CD4-positive, alpha-beta T cell treated with Interferon alpha-2 for 1 hour (primary cell): Measurements from ENCODE around the gene TRPV2.
"Not testable (repeated sequence)": the region's sequence is repeated elsewhere in the genome, so short reads cannot be mapped to it uniquely, and the experiment has no call there.

ENCODE experiments used
- DNase-seq, 2 donors: peaks; one replicate each; pipeline ENCODE4 v3.0.0-alpha.2; 2020 to 2022

TRPV2 gene, protein sequence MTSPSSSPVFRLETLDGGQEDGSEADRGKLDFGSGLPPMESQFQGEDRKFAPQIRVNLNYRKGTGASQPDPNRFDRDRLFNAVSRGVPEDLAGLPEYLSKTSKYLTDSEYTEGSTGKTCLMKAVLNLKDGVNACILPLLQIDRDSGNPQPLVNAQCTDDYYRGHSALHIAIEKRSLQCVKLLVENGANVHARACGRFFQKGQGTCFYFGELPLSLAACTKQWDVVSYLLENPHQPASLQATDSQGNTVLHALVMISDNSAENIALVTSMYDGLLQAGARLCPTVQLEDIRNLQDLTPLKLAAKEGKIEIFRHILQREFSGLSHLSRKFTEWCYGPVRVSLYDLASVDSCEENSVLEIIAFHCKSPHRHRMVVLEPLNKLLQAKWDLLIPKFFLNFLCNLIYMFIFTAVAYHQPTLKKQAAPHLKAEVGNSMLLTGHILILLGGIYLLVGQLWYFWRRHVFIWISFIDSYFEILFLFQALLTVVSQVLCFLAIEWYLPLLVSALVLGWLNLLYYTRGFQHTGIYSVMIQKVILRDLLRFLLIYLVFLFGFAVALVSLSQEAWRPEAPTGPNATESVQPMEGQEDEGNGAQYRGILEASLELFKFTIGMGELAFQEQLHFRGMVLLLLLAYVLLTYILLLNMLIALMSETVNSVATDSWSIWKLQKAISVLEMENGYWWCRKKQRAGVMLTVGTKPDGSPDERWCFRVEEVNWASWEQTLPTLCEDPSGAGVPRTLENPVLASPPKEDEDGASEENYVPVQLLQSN

DNA sequence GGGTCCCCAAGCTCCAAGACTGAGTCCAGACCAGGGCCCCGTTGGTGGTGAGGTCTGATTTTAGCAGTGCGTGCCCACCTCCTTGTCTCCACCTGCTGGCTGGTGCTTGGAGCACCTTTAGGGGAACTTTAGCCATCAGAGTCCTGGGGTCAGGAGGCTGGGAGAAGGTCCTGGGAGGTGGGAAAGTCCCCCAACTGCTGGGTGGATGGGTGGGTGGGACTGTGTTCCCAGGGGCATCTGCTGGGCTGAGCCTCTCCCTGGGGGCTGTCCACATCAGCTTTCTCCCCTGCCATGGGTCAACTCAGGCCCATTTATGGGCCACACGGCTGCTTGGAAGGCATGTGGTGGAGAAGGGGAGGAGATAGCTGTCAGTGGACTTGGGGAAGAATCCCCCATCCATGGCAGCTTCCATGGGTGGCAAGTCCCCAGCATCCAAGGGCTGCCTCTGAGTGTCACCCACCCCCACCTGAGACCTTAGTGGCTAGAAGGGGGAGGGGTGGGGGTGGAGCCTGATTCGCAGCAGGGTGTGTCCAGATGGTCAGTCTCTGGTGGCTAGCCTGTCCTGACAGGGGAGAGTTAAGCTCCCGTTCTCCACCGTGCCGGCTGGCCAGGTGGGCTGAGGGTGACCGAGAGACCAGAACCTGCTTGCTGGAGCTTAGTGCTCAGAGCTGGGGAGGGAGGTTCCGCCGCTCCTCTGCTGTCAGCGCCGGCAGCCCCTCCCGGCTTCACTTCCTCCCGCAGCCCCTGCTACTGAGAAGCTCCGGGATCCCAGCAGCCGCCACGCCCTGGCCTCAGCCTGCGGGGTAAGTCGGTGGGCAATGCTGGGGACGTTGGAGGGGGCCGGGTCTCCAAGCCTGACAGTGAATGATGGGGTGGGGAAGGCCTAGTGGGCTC lies at the start of gene TRPV2:
TRPV2 (plus strand) TSS at position 541 of the 894 bp plus-strand sequence. CDS start 2,098 bp downstream, outside the sequence.
- DNase-seq: peak; percentile 51 to 65

DNA sequence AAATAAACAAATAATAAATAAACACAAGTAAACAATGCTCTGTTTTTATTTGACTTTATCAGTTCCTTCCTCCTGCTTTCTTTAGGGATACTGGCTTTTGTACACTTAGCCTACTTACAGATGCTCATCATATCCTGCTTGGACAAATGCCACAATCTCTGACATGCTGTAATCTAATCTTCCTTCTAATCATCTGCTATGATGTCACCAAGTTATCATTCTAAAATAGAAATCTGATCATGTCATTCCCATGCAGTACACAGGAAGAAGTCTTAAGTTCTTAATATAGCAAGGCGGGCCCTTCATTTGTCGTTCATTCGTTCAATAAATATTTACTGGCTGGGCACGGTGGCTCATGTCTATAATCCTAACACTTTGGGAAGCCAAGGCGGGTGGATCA lies 43.6 kb upstream of the TRPV2 start:
- DNase-seq: no peak

DNA sequence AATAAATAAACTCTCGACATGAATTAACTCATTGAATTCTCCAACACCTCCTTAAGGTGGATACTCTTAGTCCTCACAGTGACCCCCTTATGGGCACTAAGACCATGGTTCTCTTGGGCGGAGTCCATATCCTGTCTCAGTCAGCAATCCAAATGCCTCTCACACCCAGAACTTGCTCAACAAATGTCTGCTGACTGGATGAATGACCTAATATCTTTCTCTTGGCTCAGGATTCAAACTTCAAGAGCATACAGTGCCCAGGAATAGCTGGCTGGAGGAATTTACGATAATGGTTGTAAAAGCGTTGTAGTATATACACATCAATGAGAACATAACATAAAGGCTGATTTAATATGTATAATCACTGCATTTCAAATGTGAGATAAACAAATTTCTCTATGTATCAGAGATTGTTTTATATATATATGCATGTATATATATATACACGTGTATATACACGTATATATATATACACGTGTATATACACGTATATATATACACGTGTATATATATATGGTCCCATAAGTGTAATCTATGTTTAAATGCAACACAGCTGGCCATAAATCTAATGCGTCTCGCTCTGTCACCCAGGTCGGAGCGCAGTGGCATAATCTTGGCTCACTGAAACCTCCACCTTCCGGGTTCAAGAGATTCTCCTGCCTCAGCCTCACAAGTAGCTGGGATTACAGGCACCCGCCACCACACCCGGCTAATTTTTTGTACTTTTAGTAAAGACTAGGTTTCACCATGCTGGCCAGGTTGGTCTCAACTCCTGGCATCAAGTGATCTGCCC lies 41.0 kb upstream of the TRPV2 start:
- DNase-seq: no peak

DNA sequence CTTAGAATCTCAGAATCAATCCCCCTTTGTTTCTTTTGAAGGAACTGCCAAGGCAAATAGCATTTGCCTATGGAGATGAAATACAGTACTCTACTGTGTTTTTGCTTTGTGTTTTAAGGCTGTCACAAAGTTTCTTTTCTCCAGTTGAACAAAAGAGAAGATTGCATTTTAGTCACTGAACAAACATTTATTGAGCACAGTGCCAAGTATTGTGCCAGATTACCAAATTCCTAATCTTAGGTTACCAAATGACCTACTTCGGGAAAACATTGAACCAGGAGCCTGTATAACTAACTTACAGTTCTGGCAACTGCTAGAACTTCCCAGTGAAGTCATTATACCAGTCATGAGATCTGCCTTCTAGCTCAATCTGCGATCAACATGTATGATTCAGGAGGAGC lies 37.4 kb upstream of the TRPV2 start:
- no peak for DNase-seq

DNA sequence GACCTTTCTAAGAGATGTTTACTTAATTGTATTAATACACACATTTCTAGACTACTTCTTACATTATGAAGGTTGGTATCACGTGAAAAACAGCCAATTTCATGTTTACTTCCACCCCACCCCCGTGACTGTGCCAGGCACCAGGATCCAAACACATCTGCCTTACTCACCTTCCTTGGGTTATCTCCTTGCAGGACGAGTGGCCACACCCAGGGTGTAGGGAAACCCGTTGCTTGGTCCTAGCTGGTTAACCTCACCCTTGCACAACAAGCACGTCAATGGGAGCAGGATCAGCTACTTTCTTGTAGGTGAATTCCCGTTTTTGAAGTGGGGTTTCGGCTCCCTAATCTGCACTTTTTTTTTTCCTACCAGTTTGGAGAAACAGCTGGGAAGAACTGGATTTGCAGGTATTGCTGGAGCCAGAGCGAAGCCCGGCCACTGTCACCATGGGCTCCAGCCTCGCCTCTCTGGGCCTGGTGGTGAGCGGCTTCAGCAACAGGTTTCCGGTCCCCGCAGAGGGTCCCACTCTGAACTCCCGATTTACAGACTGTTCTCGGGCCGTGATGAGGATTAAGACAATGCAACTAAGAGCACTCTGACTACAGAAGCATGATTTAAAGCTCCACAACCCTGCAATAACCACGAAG lies 36.6 kb upstream of the TRPV2 start:
- no peak for DNase-seq

DNA sequence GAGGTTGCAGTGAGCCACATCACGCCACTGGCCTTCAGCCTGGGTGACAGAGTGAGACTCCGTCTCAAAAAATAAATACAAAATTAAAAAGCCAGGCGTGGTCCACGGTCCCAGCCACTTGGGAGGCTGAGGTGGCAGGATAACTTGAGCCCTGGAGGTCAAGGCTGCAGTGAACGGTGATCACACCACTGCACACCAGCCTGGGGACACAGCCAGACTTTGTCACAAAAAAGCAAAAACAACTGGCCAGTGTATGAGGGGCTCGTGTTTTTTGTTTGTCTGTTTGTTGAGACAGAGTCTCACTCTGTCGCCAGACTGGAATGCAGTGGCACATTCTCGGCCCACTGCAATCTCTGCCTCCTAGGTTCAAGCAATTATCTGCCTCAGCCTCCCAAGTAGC lies 35.7 kb upstream of the TRPV2 start:
- DNase-seq: no peak

DNA sequence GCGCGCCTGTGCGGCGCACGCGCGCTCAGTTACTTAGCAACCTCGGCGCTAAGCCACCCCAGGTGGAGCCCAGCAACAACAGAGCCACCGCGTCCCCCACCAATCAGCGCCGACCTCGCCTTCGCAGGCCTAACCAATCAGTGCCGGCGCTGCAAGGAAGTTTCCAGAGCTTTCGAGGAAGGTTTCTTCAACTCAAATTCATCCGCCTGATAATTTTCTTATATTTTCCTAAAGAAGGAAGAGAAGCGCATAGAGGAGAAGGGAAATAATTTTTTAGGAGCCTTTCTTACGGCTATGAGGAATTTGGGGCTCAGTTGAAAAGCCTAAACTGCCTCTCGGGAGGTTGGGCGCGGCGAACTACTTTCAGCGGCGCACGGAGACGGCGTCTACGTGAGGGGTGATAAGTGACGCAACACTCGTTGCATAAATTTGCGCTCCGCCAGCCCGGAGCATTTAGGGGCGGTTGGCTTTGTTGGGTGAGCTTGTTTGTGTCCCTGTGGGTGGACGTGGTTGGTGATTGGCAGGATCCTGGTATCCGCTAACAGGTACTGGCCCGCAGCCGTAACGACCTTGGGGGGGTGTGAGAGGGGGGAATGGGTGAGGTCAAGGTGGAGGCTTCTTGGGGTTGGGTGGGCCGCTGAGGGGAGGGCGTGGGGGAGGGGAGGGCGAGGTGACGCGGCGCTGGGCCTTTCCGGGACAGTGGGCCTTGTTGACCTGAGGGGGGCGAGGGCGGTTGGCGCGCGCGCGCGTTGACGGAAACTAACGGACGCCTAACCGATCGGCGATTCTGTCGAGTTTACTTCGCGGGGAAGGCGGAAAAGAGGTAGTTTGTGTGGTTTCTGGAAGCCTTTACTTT lies 34.5 kb upstream of the TRPV2 start, which contains the start of gene UBB:
UBB (plus strand) TSS at position 452 of the 856 bp plus-strand sequence. CDS start 817 bp downstream, outside the sequence.
- peak; percentile 98 for DNase-seq

DNA sequence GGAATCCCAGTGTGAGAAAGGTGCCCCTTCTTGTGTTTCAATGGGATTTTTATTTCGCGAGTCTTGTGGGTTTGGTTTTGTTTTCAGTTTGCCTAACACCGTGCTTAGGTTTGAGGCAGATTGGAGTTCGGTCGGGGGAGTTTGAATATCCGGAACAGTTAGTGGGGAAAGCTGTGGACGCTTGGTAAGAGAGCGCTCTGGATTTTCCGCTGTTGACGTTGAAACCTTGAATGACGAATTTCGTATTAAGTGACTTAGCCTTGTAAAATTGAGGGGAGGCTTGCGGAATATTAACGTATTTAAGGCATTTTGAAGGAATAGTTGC lies 33.9 kb upstream of the TRPV2 start:
- no peak for DNase-seq

DNA sequence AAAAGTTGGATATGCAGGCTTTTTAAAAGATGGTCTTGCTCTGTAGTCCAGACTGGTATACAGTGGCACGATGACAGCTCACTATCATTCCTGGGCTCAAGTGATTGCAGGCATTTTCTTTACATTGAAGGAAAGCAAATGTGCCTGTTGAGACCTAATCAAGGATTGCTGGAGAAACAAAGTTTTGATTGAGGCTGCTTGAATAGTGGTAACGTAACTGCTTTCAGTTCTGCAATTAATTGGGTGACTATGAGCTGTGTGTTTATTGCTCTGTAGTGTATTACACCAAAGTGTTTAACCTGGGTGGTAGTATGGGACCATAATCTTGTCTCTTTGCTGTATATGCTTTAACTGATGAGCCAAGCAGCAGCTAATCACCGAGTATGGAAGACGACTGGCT lies 32.2 kb upstream of the TRPV2 start:
- DNase-seq: peak in 1 of 2 donors; percentile 18

DNA sequence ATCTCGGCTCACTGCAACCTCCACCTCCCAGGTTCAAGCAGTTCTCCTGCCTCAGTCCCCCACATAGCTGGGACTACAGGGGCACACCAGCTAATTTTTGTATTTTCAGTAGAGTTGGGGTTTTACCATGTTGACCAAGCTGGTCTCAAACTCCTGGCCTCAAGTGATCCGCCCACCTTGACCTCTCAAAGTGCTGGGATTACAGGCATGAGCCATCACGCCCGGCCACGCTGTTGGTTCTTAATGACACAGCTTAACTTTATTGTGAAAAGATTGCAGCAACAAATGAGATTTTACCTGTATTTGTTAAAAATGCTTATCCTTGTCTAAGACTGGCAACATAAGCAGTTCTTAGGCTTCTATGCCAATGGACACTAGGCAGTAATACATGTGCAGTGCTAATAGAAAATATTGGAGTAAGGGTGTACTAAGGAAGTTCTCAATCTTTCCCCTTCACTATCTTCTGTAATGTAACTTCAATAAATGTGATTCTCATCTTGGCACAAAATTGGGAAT lies 31.5 kb upstream of the TRPV2 start:
- DNase-seq: no peak

DNA sequence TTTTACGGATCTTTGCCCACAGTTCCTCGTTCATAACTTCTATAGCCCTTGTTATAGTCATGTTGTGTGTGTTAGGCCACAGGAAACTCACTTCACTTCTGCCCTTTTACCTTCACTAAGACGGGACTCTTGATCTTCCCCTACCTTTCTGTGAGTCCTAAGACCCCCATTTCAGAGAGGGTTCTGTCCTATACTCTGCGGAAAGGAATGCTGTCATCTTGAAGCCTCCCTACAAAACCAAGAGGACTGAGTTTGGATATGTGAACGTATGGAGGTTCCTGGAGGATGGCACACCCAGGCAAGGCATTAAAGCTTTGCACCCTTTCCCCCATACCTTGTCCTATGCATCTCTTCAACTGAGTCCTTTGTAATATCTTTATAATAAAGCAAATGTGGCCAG lies 30.8 kb upstream of the TRPV2 start:
- no peak for DNase-seq

DNA sequence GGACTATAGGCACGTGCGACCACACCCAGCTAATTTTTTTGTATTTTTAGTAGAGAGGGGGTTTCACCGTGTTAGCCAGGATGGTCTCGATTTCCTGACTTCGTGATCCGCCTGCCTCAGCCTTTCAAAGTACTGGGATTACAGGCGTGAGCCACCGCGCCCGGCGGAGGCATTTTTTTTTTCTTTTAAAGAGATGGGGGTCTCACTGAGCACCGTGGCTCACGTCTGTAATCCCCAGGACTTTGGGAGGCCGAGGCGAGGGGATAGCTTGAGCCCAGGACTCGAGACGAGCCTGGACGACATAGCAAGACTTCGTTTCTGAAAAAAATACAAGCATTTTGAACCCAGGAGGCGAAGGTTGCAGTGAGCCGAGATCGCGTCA lies 29.3 kb upstream of the TRPV2 start:
- not testable (repeated sequence) for DNase-seq

DNA sequence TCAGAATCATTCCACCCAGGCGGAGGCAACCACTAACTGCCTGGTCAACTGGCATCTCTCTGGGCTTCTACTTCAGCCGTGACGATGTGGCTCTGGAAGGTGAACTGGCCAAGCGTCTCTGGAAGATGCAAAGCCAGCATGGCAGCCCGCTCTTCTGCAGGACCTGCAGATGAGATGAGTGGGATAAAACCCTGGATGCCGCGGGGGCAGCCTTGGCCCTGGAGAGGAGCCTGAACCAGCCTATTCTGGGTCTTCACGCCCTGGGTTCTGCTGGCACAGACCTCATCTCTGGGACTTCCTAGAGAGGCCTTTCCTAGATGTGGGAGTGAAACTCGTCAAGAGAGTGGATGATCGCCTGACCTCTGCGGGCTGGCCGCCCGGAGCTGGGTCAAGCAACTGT lies 23.9 kb upstream of the TRPV2 start:
- DNase-seq: no peak

DNA sequence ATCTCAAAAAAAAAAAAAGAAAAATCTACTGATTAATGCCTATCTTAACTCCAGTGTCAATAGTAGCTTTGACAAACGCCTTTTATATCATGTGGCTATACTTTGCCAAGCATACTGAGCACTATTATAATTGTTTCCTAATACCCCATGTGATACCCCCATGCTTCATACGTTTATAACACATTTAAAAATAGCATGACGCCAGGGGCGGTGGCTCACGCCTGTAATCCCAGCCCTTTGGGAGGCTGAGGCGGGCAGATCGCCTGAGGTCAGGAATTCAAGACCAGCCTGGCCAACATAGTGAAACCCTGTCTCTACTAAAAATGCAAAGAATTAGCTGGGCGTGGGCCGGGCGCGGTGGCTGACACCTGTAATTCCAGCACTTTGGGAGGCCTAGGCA lies 22.9 kb upstream of the TRPV2 start:
- not testable (repeated sequence) for DNase-seq

DNA sequence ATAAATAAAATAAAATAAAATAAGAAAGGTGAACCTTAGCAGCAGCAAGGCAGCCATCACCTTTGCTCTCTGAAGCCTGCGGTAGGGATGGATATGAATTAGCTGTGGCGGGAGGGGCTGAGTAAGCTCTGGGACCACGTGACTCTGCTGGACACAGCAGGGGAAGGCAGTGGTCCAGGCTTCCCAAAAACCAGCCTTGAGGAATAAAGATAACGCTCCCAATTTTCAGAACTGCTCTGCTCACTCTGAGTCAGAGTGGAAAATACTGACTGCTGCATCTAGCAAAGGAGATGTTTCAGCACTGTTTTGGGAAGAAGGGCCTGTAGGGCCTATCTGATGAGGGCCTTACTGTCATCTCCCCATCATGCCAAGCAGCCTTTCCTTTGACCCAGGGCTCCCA lies 19.5 kb upstream of the TRPV2 start:
- not testable (repeated sequence) for DNase-seq

DNA sequence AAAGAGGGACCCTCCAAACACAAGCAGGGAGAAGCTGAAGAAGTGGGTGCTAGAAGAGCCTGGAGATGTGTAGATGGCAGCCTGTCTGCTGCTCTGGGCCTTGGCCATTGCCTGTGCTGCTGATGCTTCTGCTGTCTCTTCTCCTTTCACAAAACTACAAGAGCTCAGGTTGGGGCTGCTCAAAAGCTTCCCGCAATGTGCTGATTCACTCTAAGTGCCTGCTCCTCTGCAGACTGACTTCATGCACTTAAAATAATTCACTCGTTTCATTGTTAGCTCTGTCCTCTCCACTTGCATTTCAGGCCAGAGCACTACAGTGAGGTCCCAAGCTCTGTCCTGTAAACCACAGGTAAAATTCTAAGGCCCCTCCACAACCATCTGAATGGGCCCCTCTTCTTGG lies 18.7 kb upstream of the TRPV2 start:
- DNase-seq: not testable (repeated sequence)

DNA sequence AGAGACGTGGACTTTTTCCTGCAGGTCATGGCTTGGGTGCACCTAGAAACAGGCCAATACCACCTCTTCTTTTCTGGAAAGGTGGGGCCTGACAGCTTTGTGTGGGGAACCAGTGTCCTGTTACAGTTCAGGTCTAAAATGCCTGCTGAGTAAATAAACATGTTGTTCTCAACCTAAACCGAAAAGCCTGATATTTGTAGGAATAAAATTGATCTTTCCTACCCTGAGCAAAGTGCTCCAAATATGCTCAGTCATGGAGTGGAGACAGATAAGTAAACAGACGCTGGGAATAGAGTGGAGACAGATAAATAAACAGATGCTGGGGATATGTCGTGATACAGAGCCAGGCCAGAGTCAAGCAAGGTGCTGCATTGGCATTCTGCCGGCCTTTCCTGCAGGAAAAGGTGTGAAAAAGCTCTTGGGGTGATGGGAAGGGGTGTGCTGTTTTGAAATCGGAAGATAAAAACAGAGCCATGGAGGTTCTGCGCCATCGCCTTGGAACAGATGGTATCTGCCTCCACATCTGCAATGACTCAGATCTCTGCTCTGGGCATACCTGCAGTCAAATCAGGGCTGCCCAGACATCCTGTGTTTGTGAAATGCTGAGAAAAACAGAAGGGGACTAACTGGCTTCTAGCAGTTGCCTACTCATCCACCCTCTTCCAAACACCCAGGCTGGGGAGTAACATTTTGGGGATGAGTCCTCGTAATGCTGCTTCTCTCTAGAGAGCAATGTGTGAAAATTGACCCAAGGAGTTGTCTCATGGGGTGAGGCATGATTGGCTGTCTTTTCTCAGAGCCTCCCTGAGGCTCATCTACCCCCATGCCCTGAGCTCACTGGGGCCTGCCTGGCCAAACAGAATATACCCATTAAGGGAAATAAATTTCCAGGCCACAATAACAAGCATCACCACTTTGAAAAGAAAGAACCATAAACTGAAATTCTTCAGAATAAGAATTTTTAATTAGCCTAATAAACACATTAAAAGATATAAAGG lies 16.8 kb upstream of the TRPV2 start:
- no peak for DNase-seq

DNA sequence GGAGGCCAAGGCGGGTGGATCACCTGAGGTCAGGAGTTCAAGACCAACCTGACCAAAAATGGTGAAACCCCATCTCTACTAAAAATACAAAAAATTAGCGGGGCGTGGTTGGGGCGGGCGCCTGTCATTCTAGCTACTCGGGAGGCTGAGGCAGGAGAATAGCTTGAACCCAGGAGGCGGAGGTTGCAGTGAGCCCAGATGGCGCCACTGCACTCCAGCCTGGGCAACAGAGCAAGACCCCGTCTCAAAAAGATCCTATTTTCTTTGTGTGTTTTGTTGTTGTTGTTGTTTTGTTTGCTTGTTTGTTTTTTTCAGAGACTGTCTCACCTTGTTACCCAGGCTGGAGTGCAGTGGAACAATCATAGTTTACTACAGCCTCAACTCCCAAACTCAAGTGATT lies 11.5 kb upstream of the TRPV2 start:
- DNase-seq: not testable (repeated sequence)
